Brain pericyte (primary cell): ENCODE measurements around the gene SZT2.
"Not testable (repeated sequence)": the region's sequence is repeated elsewhere in the genome, so short reads cannot be mapped to it uniquely, and the experiment has no call there.

Experiments
- DNase-seq: peaks from one replicate; pipeline ENCODE4 v3.0.0-alpha.2; 2012; ENCODE audit warnings: low read depth, low spot score

The SZT2 gene

DNA sequence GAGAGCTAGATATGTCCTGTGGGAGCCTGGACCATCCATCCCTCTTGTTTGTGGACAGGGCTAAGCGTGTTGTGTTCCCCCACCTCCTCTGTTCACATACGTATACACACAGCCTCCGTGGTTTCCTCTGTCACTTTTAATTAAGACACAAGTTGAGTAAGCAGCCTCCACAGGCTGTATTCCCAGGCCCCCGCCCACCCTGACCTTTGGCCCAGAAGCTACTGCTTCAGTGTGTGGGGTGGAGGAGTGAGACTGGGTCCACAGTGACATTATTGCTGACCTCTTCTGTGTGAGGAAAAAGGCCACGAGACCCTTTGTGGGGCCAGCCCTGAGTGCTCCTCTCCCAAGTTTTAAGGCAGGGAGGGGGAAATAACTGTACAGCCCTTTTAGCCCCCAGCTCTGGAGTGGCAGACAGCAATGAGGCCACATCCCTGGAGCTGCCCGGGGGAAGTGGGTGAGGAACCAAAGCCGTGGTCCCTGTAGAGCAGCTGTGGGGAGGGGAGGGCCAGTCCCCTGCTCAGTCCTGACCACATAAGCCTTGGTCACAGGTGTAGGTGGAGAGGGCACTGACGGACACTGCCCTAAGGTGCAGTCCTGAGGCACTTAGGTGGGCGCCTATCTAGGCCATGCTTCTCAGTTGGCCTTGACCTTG, 26.3 kb upstream of the SZT2 start:
- DNase-seq = no peak

DNA sequence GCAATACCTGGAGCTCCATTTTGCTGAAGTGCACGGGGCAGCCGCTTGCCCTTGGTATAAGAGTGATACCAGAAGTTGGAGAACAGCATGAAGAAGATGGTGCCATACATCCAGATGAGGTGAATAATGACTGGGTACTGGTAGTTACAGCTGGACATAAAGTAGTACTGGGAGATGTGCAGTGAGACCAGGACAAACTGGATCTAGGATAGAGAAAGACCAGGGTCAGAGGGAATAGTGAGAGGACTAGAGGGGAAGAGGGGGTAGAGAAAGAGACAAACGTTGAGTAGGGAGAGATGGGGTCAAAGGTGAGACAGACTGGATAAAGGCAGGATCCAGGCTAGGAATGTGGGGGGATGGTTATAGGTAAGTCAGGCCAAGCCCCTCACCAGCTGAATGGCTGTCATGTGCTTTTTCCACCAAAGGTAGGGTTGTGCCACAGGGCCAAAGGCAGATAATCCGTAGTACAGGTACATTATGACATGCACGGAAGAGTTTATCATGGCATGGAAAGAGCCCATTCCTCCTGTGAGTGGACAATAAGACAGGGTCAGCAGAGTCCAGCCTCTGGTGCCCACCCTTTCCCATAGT, 25.7 kb upstream of the SZT2 start:
- no peak for DNase-seq

DNA sequence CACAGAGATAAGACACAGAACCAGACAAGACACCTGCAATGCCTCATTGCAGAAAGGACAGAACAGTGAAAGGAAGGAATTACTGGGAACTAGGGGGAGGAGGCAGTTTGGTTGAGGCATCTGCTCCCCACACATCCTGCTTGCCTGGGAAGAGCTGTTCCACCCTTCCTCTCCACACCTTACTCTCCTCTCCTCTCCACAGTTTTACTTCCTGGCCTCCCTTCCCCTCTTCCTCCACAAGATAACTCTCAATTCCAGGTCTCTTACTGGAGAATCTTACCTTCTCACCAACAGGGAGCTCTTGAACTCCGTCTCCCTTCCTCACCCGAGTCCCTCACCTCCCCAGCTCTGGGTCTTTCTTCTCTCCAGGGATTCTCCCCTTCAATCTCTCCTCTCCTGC, 24.0 kb upstream of the SZT2 start:
- DNase-seq = no peak

DNA sequence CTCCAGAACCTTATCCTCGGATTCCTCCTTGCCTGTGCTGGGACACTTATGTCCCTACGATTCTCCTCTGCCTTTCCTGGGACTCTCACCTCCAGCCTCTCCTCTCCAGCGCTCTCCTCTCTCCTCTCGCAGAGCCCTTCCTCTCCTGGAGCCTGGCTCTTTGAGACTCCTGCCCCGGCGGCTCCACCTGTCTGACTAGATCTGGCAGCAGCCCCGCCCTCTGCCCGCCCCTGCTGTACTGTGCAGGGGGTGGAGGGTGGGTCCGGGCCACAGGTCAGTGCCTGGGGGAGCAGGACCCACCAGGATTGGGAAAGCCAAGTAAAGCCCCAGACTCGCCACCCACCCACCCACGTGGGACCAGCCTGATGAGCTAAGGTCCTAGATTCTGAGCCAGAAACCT, 23.5 kb upstream of the SZT2 start:
- no peak for DNase-seq

DNA sequence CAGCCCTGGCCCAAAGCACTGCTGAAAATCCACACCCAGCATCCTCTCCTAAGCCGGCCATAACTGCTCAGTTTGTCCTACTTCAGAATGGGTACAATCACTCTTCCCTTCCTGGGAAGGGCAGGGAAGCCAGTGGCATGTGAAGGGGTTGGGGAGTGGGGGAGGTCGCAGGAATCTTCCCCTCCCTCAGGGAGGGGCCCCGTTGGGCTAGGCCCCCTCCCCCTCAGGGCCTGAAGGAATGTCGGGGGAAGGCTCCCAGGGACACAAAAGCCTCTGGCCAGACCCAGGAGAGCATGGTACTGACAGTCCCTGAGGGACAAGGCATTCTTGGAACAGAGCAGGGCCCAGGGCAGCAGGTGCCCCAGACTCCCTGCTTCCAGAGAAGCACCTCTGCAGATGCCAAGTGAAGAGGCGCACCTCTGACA, 23.1 kb upstream of the SZT2 start:
- DNase-seq = no peak

DNA sequence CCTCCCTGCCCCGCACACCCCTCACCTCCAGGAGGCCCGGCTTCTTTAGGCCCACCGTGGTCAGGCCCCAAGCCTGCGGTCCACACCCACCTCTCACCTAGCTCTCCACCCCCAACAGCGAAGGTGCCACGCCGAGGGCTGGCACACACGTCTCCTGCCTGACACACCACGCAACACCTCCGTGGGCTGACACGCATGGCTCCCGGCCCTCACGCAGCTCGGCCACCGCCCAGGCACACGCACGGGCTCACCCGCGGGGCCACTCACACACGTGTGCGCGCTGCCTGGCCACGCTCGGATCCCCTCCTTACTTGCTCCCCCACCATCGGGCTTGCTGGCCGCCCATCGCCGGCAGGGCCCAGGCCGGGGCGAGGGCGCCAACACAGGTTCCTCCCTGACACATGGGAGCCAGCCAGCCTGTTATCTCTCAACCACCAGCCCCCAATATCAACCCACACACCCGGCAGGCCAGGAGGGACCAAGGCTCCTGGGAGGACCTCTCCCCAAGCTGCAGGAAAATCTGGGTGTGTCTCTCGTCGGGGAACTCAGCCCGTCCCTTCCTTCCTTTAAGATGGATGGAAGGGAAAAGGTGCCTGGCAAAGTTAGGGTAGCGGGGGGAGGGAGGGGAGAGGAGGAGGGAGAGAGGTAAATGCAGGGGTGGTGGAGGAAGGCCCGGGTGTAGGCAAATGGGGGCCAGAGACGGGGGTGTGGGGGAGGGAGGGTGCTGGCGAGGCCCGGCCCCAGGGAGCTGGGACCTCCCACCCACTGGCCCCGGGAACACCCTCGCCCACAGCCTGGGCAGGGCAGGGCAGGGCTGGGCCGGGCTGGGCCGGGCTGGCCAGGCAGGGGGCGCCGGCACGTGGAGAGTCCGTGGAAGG, 22.4 kb upstream of the SZT2 start:
- DNase-seq = no peak

DNA sequence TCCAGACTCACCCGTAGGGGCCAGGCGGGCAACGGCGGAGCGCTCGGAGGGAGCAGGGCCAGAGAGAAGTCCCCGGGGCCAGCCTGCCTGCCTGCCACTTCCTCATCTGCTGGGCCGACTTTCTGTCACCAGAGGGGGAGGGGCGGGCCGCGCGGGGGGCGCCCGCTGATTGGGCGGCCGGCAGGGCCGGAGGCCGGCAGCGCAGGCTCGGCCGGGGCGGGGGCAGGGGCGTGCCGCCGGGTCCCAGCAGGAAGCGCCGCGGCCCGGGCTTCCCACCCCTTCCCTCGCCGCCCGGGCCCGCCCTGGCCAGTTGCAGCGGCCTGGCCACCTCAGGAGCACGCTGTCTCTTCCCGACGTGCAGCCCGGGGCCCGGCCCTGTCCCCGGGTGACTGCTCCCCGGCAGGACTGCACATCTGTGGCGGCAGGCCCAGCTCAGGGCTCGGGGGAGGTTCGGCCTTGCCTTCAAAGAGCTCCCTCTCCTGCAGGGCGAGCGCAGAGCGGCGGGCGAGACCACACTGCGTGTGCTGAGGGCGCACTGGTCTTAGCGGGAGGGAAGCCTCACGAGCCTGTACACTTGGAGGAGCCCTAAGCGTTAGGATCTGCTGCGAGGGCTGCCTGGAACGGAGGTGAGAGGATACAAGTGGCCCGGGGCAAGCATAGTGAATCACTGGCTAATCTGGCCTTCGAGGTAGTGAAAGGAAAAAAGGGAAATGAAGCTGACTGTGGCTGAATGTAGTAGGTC, 21.6 kb upstream of the SZT2 start, which contains the start of gene ELOVL1:
ELOVL1 (minus strand) TSS at position 108 of the 742 bp plus-strand sequence. CDS start 2,402 bp downstream, outside the sequence.
- peak; percentile 59 for DNase-seq

DNA sequence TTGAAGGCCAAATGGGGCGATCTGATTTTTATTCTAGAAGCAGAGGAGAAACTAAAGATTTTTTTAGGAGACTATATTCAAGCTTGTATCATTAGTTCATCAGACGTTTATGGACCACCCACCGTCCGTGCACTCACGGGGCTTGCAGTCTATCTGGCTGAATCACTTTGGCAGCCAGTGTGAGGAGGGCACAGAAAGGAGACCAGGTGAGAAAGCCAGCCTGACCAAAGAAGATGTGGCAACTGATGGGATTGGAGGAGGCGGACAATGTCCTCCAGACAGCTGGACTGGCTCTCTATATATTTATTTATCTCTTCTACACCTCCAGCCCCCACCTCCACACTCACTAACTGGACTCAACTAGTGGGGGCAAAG, 21.1 kb upstream of the SZT2 start:
- DNase-seq = no peak

DNA sequence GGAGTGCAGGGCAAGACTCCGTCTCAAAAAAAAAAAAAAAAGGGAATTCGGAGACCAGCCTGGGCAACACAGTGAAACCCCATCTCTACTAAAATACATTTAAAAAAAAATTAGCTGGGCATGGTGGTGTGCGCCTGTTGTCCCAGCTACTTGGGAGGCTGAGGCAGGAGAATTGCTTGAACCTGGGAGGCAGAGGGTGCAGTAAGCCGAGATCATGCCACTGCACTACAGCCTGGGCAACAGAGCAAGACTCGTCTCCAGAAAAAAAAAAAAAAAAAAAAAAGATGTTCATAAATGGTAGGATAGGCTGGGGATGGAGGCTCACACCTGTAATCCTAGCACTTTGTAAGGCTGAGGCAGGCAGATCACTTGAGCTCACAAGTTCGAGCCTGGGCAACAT, 19.9 kb upstream of the SZT2 start:
- DNase-seq = not testable (repeated sequence)

DNA sequence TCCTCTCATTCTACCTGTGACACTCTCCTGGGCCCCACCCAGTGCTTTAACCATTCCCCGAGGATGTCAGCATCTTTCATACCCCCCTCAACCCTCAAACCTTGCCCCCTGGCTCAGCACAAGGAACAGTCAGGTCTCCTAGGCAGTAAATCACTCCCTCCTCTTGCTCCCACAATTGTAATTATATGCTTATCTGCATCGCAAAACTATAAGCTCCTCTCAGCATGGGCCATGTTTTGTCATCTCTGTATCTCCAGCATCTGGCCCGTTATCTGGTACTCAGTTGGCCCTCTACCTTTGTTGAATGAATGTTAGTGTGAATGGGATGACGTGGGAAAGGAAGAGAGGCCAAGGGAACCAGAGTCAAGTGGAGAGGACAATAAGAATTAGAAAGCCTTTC, 19.1 kb upstream of the SZT2 start:
- DNase-seq = no peak

DNA sequence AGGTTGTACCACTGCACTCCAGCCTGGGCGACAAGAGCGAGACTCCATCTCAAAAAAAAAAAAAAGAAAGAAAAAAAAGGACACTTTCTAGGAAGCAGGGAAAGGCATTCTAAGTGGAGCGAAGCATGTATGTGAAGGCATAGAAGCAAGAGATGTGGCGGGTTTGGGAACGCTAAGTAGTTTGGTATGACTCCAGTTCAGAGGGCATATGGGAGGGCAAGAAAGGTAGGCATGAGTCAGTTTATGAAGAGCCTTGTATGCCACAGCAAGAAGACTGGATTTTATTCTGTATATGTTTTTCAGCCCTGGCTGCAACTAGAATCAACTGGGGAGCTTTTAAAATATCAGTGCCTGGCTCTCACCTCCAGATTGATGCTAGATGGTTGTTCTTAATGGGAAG, 17.5 kb upstream of the SZT2 start:
- no peak for DNase-seq

DNA sequence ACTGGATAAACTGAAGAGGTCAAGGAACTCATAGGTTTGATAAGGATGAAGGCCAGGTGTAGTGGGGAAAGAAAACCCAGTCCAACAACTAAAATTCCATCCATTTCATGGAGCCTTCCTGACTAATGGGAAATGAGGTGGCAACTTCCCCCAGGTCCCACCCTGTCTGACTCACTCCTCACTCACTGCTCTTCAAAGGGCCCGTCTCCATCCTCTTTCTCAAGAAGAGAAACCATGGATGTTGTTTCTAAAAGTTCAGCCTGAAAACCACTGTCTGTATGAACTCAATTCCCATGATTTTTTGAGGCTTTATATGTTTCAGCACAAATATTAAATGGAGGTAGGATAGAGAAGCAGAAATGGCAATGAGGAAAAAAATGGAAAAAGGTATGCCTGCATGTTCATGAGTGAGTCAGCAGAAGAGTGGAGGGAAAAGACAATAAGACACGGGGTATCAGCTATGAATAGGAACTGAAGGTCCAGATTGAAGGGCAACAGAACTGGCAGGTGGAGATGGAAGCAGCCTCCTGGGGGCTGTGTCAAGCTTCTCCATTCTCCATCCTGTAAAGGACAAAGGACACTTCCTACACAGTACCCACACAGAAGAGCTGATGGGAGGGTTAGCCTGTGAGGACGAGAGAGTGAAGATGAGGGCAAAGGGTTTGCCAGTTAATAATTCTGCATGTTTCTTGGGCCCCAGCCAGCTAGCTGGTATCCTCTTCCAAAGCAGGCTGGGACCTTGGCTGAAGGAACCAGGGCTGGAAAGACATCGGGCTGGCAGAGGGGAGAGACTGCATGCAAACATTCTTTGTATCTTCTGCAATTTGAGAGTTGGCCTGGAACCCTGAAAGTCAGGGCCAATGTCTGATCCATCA, 16.4 kb upstream of the SZT2 start:
- no peak for DNase-seq

DNA sequence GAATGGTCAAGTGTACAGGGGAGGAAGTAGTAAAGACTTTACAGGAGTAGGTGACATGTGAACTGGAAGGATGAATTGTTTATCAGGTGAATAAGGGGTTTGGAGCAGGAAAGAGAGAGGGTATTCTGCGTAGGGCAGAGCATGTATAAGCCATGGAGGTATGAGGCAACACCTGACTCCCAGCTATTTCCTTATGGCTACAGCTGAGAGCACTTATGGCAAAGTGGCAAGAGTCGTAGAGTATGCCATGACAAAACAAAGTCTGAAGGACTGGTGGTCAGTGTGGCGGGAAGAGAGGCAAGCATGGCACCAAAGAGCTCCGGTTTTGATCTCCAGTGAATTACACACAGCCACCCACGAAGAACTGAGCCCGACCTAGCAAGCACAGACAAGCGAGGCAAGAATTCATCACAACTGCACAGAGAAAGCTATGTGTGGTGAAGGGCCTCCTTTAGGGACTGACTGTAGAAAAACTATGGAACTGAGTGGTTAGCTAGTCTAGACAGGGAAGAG, 12.9 kb upstream of the SZT2 start:
- DNase-seq = no peak

DNA sequence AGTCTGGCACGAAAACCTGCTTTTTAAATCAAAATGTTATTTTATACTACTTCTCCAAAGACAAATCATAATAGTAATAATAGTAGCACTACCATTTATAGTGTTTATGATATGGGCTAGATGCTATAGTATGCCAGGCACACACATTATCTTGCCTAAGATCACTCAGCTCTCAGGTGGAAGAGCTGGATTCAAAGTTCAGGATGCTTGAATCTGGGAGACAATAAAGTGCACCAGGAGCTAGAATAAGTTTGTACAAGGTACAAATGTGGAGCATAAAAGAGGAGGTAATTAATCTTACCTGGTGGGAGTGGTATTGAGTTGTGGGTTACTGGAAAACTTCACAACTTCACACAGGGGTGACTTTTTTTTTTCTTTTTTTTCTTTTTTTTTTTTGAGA, 11.9 kb upstream of the SZT2 start:
- no peak for DNase-seq

DNA sequence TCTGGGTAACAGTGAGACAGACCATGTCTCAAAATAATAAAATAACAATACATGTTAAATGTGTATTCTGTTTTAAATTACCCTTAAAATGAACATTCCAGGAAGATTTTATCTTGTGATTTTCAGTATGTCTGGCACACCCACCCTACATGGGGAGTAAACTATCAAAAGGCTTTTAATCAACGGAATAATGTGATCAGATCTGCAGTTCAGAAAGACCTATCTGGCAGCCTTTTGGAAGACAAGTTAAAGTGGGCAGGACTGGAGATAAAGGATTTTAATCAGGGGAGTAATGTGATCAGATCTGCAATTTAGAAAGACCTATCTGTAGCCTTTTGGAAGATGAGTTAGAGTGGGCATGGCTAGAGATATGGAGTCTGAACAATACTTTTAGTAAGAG, 10.2 kb upstream of the SZT2 start:
- DNase-seq = no peak

DNA sequence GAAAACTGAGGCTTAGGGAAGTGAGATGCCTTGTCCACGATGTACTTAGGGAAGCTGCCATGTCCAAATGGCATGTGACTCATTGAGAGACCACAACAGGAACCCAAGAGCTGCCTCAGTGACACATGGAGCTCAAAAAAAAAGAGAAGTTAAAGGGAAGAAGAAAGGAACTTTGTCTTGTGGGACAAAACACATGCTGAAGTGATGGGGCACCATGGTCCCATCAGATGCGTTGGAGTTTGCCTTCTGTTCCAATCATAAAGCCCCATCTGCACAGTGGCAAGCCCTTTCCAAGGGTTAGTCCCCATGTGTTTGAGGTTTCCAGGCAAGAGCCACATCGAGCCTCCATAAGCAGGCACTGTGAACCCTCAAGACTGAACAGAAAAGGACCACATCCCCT, 8.1 kb upstream of the SZT2 start:
- DNase-seq = no peak

DNA sequence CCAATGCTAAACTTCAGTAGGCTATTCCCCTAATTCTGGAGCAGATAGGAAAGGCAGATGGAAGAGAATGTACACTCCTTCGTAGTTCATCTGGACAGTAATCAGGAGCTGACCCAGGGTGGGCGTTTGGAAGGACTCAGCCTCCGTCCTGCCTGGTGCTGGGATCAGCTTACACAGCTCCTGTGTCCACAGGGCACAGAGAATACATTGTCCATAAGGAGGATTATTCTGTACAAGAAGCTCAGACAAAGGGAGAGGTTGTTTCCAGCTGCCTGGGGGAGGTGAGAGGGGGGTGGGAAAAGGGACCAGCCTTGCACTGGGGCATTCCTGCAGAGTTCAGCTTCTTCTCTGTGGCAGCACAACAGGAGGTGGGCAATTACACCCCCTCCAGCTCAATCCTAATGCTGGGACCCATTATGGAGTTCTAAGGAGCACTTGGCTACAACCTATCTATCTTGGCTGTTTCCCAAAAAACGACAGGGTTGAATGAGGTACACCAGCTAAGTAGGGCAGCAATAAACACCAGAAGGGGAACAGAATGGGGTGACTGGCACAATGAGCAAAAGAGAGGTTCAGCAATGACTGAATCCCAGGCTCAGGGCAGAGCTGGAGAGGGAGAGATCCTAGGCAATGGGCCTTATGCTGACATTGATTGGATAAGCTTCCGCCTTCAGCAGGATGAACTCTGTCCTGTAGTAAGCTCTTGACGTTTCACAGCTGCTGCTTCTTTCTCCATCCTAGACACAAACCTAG, 7.5 kb upstream of the SZT2 start:
- no peak for DNase-seq

DNA sequence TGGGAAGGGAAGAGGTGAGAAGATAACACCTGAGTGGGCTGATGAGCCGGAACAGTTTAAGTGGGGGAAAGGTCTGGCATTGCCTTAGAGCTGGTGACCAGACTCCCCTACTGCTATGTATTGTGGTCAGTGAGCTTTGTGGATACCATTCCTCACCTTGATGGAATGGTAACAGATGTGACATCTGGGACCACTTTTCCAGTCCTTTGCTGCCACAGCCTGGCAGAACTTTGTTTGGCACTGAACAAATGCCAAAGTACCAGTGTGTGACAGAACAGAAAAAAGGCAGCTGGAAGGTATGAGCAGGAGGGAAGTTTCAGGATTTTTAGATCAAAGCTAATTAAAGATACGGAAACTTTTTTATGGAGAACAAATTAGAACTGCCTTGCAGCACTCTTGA, 6.2 kb upstream of the SZT2 start:
- no peak for DNase-seq

DNA sequence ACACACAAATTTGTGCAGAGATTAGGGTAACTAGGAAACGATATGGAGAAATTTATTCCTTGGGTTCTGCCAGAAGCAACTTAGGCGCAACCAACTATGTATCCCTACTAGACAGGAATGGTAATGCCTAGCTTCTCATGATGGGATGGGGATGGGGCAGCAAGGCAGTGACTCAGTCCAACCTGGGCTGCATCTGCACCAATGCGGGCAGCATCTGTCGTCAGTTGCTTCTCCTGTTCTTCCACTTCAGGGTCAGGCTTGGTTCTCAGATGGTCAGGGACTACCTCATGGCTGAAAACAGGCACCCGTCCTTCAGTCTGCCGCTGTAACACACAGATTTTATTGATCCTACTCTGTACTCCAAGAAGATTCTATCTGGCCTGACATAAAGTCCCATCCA, 3.0 kb upstream of the SZT2 start:
- DNase-seq = no peak

DNA sequence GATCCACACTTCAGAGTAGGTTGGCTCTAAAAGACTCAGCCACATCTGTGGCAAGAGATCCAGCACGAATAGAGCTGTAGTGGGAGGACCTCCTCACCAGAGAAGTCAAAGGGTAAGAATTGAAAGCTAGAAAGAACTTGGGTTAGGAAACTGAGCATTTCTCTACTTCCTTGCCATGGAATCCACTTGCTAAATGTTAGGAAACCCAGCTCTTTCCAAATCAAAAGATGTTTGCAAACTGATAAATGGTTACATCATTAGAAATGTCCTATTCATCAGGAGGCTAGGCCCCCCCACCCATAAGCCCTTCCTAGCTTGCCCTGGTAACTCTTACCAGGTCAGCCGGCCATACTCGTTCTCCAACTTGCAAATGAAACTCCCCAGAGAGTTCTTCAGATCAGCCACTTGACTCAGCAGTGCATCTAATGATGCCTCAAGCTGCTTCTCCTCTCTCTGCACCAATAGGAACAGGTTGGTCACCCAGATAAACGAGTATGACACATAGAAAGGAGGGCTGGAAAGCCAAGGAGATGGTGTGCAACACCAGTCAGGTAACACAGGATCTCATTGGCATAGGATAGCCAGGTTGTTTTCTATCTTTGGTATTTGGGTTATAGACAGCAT, 1.6 kb upstream of the SZT2 start:
- no peak for DNase-seq
